Measurements from ENCODE around the gene NCOA3.

NCOA3 gene

DNA sequence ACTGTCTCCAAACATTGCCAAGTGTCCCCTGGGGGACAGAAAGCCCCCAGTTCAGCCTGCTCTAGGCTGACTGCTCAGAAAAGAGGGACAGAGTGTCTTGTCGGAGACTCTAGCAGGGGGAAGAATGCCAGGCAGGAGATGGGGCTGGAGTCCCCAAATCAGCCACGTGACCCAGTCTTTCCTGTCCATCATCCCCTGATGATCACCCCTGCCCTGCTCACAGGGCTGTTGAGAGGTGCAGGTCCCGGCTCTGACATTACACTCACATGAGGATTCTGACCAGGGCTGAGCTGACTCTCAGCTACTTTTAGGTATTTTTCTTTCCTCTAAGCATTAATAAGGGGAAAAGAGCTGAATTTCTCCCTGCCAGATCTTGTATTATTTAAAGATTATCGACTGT, 167.8 kb downstream of the NCOA3 start:
- no peak for DNase-seq

DNA sequence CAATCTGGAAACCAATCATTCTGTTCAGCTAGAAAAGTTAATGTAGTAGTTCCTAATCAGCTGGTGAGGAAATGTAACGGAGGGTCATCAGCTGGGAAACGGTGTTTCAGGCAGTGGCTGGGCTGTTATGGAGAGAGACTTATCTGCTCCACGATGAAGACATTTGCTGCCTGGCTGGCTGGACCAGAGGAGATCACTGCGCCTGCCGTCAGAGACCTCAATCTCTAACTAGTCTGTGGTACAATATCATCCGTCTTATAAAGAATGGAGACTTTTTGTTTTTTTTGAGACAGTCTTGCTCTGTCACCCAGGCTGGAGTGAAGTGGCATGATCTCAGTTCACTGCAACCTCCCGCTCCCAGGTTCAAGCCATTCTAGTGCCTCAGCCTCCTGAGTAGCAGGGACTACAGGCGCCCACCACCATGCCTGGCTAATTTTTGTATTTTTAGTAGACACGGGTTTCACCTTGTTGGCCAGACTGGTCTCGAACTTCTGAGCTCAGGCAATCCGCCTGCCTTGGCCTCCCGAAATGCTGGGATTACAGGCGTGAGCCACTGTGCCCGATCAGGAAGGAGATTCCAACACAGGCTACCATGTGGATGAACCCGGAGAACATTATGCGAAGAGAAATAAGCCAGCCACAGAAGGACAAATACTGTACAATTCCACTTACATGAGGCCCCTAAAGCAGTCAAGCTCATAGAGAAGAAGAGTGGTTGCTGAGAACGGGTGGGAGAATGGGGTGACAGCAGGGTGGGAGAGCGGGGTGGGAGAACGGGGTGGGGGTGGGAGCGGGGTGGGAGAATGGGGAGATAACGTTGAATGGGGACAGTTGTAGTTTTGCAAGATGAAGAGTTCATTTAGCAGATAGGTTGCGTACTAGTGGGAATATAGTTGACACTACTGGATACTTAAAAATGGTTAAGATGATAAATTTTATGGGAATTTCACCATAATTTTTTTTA, 168.5 kb downstream of the NCOA3 start:
- no peak for DNase-seq

DNA sequence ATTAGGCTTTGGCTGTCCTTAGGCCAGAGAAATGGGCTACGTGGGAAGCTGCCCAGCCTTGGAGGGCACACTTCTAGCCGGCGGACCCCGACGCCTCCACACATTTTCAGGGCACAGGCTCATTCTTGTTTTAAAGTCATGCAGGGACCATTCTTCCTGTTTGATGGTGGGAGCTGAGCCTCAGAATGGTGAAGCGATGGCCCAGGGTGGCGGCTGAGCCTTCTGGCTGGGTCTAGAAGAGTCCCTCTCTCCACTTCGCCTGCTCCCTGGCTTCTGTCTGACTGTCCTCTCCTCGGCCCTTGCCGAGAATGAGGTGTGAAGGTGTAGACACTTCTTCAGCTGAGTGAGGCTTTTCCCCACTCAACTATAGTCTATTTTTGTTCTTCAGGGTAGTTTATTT, 169.2 kb downstream of the NCOA3 start:
- no peak for DNase-seq

DNA sequence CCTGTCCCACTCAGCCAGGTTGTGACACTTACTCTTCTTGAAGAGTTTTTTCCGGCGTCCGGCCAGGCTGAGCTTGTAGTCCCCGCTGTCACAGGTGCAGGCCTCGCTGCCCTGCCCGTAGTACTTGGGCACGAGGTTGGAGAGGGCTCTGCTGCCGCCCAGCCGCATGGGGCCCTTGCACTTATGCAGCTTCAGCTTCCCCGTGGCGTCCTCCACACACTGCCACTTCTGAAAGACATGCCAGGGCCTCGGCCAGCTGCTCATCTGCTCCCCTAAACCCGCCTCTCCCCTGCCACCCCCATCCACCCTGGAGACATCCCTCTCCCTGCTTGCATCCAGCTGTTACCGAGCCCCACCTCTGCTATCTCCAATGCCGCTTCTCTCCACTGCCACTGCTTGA, 170.5 kb downstream of the NCOA3 start:
- DNase-seq, result no peak

DNA sequence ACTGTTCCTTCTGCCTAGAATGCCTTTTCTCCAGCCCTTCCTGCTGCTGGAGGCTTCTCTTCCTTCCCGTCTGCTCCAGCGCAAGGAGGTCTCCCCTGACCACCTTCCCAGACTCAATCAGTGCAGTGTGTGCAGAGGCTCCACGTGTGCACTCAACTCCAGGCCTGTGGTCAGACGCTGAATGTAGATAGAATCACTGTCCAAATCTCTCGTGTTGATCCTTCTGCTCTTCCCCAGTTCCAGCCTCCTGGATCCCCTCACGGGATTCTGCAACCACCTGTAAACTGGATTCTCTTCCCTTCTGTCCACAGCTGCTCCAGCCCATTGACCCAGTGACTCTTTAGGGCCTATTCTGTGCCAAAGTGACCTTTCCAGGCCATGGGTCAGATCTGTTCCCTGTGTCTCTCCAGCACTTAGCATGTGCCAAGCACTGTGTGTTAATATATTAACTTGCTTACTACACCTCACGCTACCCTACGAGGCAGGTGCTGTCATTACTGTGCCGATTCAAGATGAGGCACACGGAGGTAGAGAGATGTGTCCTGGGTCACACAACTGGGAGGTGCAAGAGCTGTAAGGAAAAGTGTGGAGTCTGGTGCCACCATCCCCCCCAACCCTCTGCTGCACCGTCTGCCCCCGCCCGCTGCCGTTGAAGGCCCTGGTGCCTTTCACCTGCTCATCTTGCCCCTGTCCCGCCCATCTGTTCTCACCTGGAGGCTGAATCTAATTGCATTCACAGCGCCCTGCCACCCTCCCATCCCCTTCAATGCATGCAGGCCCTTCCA, 171.4 kb downstream of the NCOA3 start:
- no peak for DNase-seq

DNA sequence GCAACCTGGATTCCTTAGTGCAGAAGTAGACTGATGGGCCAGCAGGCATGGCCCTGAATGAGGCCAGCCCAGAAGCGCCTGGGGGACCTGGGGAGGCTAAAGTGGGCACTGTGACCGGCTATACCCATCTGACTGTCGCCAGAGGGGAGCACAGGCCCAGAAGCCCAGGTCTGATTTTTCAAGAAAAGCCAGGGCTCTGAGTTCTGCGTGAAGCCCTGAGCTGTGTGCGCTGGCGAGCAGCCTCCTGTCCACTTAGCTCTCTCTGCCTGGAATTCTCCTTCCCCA, 171.9 kb downstream of the NCOA3 start:
- DNase-seq, result no peak

- DNase-seq, result no peak
Observed at GRCh38 chr20:47674145-47674544, 172.5 kb downstream of the NCOA3 start.

DNA sequence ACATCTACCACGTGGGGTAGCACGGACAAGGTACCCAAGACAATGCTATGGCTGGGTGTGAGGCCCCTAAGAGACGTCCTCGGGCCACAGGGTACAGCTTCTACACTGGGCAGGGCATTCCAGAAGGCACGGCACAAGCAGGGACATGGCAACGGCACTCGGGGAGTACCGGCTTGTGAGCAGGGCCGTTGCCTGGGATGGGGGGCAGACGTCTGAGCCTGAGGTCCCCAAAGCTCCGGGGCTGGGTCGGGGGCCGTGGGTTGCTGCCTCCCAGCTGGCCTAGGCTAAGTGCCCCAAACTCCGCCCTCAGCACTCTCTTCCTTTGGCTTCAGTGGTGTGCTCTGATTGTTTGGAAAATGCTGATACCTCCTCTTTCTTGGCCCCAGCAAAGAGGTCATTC, 173.0 kb downstream of the NCOA3 start:
- no peak for DNase-seq

- no peak for DNase-seq
Observed at GRCh38 chr20:47675190-47676142, 173.8 kb downstream of the NCOA3 start.

DNA sequence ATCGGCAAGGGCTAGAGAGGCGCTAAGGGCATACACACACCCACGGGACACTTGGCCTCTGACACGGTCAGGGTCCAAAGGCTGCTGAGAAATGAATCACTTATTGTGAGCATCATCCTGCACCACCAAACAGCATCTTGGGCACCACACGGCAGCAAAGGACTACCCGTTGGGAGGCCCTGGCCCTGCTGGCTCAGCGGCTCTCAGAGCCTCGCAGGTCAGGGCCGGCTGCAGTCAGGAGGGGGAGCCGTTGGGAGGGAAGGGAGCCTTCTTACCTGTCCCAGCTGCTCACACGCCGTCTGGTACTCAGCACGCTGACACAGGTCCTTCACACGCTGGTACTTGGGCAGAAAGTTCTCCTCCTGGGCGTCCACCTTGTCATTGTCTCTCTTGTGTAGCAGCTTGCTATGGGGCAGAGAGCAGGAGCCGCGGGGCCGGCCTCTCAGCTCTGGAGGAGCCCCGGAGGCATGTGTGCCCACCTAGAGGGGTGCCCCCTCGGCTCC, 174.6 kb downstream of the NCOA3 start:
- no peak for DNase-seq

GRCh38 chr20:47676912-47677634, 175.4 kb downstream of the NCOA3 start:
- DNase-seq, result no peak

DNA sequence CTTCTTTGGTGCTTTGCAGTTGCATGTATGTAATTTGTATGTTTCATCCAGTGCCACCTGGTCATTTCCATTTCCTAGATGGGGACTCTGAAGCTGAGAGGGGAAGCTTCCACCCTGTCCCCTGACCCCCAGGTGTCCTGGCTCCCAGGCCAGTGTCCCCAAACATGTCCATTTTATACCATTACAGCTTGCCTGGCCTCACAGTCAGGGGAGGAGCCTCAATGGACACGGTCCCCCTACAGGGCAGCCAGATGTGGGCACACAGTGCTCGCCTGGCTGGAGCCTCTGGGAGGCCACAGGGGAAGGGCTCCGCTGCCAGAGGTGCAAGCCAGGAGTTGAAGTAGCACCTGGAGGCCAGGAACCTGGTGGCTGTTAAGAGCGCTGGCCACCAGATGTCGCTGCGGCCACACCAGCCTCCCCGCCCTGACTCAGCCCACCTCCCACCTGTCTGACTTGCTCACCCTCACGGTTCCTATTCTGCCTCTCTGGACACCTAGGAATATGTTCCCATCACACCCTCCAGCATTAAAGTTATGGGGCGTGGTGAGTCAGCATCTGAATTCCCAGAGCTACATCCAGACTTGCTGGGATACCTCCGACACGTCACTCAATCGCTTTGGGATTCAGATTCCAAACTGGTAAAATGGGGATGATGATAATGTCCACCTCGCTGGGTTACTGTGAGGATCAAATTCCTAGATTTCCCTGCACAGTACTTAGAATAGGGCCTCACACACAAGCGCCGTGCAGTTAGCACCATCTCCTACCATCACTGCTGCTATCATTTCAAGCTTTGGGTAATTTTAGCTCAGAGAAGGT, 176.2 kb downstream of the NCOA3 start:
- peak; percentile 9 for DNase-seq

DNA sequence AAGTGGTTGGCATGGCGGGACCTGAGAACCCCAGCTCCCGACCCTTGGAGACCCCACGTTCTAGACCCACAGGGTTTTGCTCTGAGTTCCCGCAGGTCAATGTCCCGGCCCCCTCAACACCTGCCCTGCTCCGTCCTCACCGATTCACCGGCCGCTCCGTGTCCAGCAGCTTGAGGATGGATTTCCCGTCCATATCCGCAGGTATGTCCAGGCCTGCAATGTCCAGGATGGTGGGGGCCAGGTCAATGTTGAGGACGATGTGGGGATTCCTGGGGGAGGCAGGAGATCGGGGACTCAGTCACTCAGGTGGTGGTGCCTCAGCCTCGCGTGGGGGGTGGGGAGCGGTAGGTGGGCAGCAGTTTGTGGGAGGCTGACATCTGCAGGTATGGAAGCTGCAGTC, 176.8 kb downstream of the NCOA3 start:
- no peak for DNase-seq

DNA sequence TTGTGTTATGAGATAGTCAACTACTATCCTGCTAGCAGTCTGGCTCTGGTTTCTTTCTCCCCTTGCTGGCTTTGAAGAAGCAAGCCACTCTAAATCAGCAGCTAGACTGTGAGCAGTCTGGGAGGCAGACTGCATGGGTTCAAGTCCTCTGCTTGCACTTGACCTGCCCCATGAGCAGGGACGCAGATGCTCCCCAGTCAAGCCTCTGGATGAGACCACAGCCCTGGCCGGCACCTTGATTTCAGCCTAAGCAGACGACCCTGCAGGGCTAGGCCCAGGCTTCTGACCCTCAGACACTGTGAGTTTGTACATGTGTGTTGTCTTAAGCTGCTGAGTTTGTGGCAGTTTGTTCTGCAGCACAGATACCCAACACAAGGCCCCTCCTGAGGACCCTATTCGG, 177.8 kb downstream of the NCOA3 start:
- DNase-seq, result no peak

DNA sequence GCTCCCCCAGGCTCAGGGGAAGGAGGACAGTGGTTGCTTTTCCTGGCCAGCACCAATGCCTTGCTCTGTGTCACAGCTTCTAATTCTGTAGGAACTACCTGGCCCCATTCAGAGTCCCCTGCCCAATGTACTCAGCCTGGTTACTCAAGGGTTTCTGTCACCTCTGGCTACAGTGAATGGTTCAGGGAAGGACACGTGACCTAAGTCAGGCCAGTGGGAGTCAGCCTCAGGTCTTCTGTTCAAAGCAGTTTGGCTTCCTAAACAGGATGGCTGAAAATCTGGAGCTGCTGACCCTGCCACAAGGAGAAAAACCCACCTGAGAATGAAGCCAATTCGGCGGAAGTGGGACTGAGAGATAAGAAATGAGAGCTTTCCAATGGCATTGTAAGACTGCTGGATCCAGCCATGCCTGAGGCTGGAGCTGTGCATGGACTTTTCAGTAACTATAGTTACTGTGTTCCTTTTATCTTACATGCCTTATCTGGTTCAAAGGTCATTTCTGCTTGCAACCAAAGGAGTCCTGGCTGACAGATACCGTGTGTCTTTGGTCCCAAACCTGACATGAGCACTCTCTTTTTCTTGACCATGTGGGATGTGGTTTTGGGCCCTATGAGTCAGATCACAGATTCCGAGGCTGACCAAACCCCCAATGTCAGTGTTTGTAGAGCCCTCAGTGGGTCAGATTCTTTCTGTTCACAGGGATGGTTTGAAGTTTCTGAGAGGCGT, 179.3 kb downstream of the NCOA3 start:
- no peak for DNase-seq

DNA sequence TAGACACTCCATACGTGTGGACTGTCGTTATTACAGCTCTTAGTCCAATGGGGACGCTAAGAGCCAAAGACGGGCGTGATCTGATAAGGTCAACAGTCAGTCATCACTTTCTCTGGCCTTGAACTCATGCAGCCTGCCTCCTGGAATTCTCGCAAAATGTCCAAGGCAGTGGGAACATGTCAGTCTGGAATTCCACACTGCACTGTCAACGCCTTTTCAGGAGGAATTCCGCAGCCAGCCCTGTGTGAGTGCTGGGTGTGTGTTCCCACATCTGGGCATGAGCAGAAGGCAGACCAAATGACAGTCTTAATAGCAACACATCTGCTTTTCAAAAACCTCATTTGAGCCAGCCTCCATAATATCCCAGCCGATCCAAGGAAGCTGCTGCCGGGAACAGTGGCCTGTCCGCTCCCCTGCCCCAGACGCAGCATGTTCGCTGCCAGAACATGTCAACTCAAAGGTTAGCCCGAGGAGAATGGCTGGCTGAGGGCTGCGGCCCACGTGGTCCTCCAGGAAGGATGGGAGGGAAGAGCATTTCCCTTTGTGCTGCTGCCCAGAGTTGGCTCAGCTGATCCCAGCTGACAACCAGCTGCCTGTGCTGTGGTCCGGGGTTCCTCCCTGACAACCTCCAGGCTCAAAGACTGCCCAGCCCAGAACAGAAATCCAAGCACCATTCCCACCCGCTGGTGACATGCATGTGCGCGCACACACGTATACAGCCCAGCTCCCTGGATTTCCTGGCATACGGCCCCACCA, 180.5 kb downstream of the NCOA3 start:
- no peak for DNase-seq

GRCh38 chr20:47682916-47683315, 181.2 kb downstream of the NCOA3 start:
- DNase-seq, result no peak

DNA sequence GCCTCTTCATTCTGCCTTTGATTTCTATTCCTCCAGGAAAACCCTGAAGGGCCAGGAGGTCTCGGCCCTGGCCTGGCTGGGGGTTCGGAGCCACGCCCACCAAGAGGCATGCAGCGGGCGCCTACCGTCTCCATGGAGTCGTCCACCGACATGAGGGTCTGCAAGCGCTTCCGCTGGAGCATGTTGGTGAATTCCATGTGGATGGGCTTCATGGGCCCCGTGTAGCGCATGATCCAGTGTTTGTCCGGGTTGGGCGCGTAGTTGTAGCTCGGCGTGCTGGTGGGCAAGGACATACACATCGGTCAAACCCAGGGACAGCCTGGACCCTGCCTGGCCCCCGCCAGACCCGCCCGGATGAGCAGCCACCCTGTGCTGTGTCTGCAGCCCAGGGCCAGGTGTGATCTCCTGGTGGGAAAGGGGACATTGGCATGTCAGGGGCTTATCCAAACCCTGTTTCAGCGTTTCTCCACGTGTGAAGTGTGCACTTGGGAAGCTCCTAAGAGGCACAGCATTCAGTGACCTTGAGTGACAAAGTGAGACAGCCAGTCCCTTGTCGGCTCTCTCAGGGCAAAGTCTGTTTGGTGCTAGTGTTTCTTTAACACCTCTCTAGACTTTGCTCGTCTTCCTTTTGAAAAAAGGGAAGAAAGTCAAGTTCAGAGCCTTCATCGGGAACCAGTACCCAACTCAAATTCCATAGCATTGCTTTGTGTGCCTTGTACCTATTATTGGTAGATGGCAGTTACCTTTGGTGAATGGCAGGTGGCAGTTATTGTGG, 182.8 kb downstream of the NCOA3 start:
- no peak for DNase-seq

- no peak for DNase-seq
Observed at GRCh38 chr20:47686545-47686944, 184.9 kb downstream of the NCOA3 start.
